KMS-11 (cell line): ENCODE results near the gene CTIF.

Experiments
- H2AFZ ChIP-seq: fragments of 200-600 bp; sonication (generic); 2 replicates; pipeline ENCODE4 v1.6.1; 2016; ENCODE audit warnings: antibody characterized with exemption, mixed run types, low read depth
- H3K27ac ChIP-seq: fragments of 200-600 bp; sonication (generic); 2 replicates; pipeline ENCODE4 v1.6.1; 2016; ENCODE audit warnings: mild to moderate bottlenecking, mixed run types
- H3K27me3 ChIP-seq: fragments of 200-600 bp; sonication (generic); 2 replicates; pipeline ENCODE4 v1.6.1; 2017; ENCODE audit warnings: mild to moderate bottlenecking, low read depth, mixed run types, moderate library complexity; ENCODE audit not compliant: insufficient read depth
- H3K36me3 ChIP-seq: fragments of 200-600 bp; sonication (generic); 2 replicates; pipeline ENCODE4 v1.6.1; 2017; ENCODE audit warnings: mild to moderate bottlenecking, mixed run types; ENCODE audit not compliant: insufficient read depth
- H3K4me1 ChIP-seq: fragments of 200-600 bp; sonication (generic); 2 replicates; pipeline ENCODE4 v1.6.1; 2016; ENCODE audit warnings: mild to moderate bottlenecking, low read depth, mixed run types; ENCODE audit not compliant: poor library complexity, severe bottlenecking
- H3K4me2 ChIP-seq: fragments of 200-600 bp; sonication (generic); 2 replicates; pipeline ENCODE4 v1.7.0; 2016; ENCODE audit warnings: mild to moderate bottlenecking, mixed run types
- H3K4me3 ChIP-seq: fragments of 200-600 bp; sonication (generic); IDR thresholded peaks from 2 replicates; pipeline ENCODE4 v1.6.1; 2017; ENCODE audit warnings: low read depth, low read length, mixed read lengths; ENCODE audit not compliant: insufficient read depth
- H3K79me2 ChIP-seq: fragments of 200-600 bp; sonication (generic); 2 replicates; pipeline ENCODE4 v1.6.1; 2016; ENCODE audit warnings: low read depth, mixed run types; ENCODE audit not compliant: insufficient read depth
- H3K9ac ChIP-seq: fragments of 200-600 bp; sonication (generic); 2 replicates; pipeline ENCODE4 v1.6.1; 2016; ENCODE audit warnings: mild to moderate bottlenecking, mixed run types
- H4K20me1 ChIP-seq: fragments of 200-600 bp; sonication (generic); 2 replicates; pipeline ENCODE4 v1.6.1; 2016; ENCODE audit warnings: mild to moderate bottlenecking, mixed run types; ENCODE audit not compliant: insufficient read depth
- CTCF ChIP-seq: fragments of 200-600 bp; sonication (generic); conservative IDR thresholded peaks from 2 replicates; pipeline ENCODE4 v1.6.1; 2017; ENCODE audit warnings: low read depth, mild to moderate bottlenecking, antibody characterized with exemption, low read length, moderate library complexity, mixed read lengths

Gene CTIF

GRCh38 chr18:48882379-48882778 is 343.5 kb downstream of the CTIF start:
- no peak for TF ChIP-seq CTCF
- no peaks in the 10 kb centered on the region for H3K36me3 ChIP-seq
- no peak overlapping the region for H3K4me2 ChIP-seq
- no peaks in the 10 kb centered on the region for H3K27me3 ChIP-seq
- H4K20me1 ChIP-seq, result no peaks in the 10 kb centered on the region
- no peaks in the 10 kb centered on the region for H3K79me2 ChIP-seq
- H2AFZ ChIP-seq, result no peak overlapping the region
- no peak overlapping the region for H3K27ac ChIP-seq
- H3K4me1 ChIP-seq, result no peaks in the 10 kb centered on the region
- no peak overlapping the region for H3K4me3 ChIP-seq
- no peak overlapping the region for H3K9ac ChIP-seq

GRCh38 chr18:48884306-48884705 is 345.5 kb downstream of the CTIF start:
- Histone ChIP-seq H3K4me2 (no peak overlapping the region), H3K4me1 (no peaks in the 10 kb centered on the region), H4K20me1 (no peaks in the 10 kb centered on the region), H3K4me3 (no peak overlapping the region), H2AFZ (no peak overlapping the region), H3K79me2 (no peaks in the 10 kb centered on the region), H3K36me3 (no peaks in the 10 kb centered on the region), H3K27ac (no peak overlapping the region), H3K9ac (no peak overlapping the region), H3K27me3 (no peaks in the 10 kb centered on the region)
- no peak for TF ChIP-seq CTCF

- TF ChIP-seq CTCF, result no peak
- Histone ChIP-seq H4K20me1 (no peaks in the 10 kb centered on the region), H3K27ac (no peak overlapping the region), H3K36me3 (no peaks in the 10 kb centered on the region), H3K4me3 (no peak overlapping the region), H3K79me2 (no peaks in the 10 kb centered on the region), H3K9ac (no peak overlapping the region), H3K27me3 (no peaks in the 10 kb centered on the region), H3K4me2 (no peak overlapping the region), H3K4me1 (no peaks in the 10 kb centered on the region), H2AFZ (no peak overlapping the region)
Measured at GRCh38 chr18:48884771-48885170, 345.9 kb downstream of the CTIF start.

GRCh38 chr18:48885266-48885923 is 346.6 kb downstream of the CTIF start:
- Histone ChIP-seq H2AFZ (no peak overlapping the region), H3K36me3 (no peaks in the 10 kb centered on the region), H4K20me1 (no peaks in the 10 kb centered on the region), H3K79me2 (no peaks in the 10 kb centered on the region), H3K27ac (no peak overlapping the region), H3K4me3 (no peak overlapping the region), H3K4me1 (no peaks in the 10 kb centered on the region), H3K9ac (no peak overlapping the region), H3K27me3 (no peaks in the 10 kb centered on the region), H3K4me2 (no peak overlapping the region)
- TF ChIP-seq CTCF, result no peak
